Memory B cell (primary cell): ENCODE results near the gene FAM219A.
A peak's percentile ranks its signal among the peaks of the same experiment; 100 is the strongest.

ENCODE experiments used
- ATAC-seq: fragments of 150-1000 bp; cut with Tn5 transposase; 2 replicates; pipeline ENCODE4 v1.10.0; 2021; ENCODE audit warnings: low read depth, mild to moderate bottlenecking, moderate library complexity
- DNase-seq, 2 donors: peaks; one replicate each; pipeline ENCODE4 v3.0.0; 2022; ENCODE audit warnings: low spot score in 2 of 2
- H3K27ac Mint-ChIP-seq: one replicate; pipeline ENCODE4 v1.8.0; 2022; ENCODE audit warnings: mild to moderate bottlenecking, moderate library complexity, mixed read lengths
- H3K27me3 Mint-ChIP-seq: one replicate; pipeline ENCODE4 v1.8.0; 2022; ENCODE audit warnings: mixed read lengths
- H3K36me3 Mint-ChIP-seq: one replicate; pipeline ENCODE4 v1.8.0; 2022; ENCODE audit warnings: mild to moderate bottlenecking, mixed read lengths
- H3K4me1 Mint-ChIP-seq: one replicate; pipeline ENCODE4 v1.8.0; 2022; ENCODE audit warnings: mixed read lengths
- H3K4me3 Mint-ChIP-seq: one replicate; pipeline ENCODE4 v1.8.0; 2022; ENCODE audit warnings: mild to moderate bottlenecking, moderate library complexity, mixed read lengths
- H3K9me3 Mint-ChIP-seq: one replicate; pipeline ENCODE4 v1.8.0; 2022; ENCODE audit warnings: mixed read lengths

FAM219A gene

DNA sequence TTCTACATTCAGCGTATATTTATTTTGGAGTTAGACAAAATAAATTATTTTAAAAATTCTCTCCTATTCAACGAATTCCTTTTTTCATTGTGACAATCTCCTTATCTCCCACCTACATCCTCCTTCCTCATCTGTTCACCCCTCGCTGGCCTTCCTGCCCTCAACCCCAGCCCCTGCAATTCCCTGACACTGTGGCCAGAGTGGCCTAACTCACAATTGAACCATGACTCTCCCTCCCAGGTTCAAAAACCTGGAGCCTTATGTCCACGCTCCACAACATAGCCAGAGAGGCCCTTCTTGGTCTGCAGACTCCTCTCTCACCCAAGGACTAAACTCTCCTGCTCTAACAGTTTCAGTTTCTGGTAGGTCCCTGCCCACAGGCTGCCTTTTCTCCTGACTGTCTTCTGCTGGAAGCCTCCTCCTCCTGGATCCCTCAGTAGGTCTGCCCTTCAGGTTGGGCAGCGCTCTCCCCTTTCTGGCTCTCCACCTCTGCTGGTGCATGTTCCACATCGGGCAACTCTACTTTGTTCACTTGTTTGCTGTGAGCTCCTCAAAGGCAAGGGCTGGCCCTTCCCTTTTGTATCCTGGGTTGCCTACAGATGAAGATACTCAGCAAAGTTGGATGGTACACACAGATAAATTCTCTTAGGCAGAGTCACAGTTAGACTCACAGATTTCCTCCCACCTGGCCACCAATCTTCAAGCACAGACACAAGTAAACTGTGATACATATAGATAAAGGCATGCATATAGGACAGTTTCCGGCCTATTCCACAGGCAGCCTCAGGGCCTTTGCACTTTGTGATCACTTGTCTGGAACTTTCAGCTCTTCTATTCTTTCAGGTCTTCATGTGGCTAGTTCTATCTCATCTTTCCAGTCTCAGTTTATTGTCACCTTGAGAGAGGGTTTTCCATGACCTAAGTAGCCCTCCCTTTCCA lies 61.8 kb downstream of the FAM219A start:
- no peak overlapping the region for H3K4me3 Mint-ChIP-seq
- no peaks in the 10 kb centered on the region for H3K4me1 Mint-ChIP-seq
- H3K36me3 Mint-ChIP-seq: peaks cover 8% of the 10 kb centered on the region
- ATAC-seq (no peak), DNase-seq (no peak)
- H3K27ac Mint-ChIP-seq: no peak overlapping the region
- peaks cover 1% of the 10 kb centered on the region for H3K27me3 Mint-ChIP-seq
- no peaks in the 10 kb centered on the region for H3K9me3 Mint-ChIP-seq

GRCh38 chr9:34392511-34392910 lies 65.9 kb downstream of the FAM219A start:
- H3K4me3 Mint-ChIP-seq: no peak overlapping the region
- H3K27ac Mint-ChIP-seq: no peak overlapping the region
- H3K4me1 Mint-ChIP-seq: no peaks in the 10 kb centered on the region
- H3K27me3 Mint-ChIP-seq: peaks cover 4% of the 10 kb centered on the region
- DNase-seq: no peak
- H3K36me3 Mint-ChIP-seq: no peaks in the 10 kb centered on the region
- ATAC-seq: no peak
- H3K9me3 Mint-ChIP-seq: no peaks in the 10 kb centered on the region

GRCh38 chr9:34387239-34387638 lies 71.1 kb downstream of the FAM219A start:
- Mint-ChIP-seq H3K4me1 (peaks cover 2% of the 10 kb centered on the region), H3K27me3 (peaks cover 3% of the 10 kb centered on the region), H3K27ac (no peak overlapping the region), H3K9me3 (no peaks in the 10 kb centered on the region), H3K36me3 (no peaks in the 10 kb centered on the region), H3K4me3 (no peak overlapping the region)
- DNase-seq (no peak), ATAC-seq (no peak)

DNA sequence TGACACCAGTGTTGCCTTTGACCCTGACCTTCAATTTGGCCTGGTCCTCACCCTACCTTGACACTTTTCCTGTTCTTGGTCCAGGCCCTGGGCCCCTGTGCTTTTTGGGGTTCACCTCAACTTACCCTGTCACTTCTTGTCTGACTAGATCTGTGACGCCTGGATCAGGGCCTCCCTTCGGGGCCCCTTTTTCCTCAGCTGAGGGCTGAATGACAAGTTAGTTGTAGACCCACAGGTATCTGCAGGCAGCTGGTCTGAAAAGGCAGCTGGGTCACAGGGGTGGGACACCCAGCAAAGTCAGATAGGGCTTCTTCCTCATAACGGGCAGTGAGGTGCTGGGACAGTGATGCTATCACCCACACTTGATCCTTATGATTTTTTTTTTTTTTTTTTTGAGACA lies 71.7 kb downstream of the FAM219A start:
- Mint-ChIP-seq H3K27me3 (peaks cover 3% of the 10 kb centered on the region), H3K36me3 (no peaks in the 10 kb centered on the region), H3K9me3 (no peaks in the 10 kb centered on the region), H3K27ac (no peak overlapping the region), H3K4me1 (peaks cover 2% of the 10 kb centered on the region), H3K4me3 (no peak overlapping the region)
- DNase-seq (no peak), ATAC-seq (no peak)

- H3K9me3 Mint-ChIP-seq: no peaks in the 10 kb centered on the region
- DNase-seq: no peak
Observed at GRCh38 chr9:34385561-34386230, 72.7 kb downstream of the FAM219A start.

DNA sequence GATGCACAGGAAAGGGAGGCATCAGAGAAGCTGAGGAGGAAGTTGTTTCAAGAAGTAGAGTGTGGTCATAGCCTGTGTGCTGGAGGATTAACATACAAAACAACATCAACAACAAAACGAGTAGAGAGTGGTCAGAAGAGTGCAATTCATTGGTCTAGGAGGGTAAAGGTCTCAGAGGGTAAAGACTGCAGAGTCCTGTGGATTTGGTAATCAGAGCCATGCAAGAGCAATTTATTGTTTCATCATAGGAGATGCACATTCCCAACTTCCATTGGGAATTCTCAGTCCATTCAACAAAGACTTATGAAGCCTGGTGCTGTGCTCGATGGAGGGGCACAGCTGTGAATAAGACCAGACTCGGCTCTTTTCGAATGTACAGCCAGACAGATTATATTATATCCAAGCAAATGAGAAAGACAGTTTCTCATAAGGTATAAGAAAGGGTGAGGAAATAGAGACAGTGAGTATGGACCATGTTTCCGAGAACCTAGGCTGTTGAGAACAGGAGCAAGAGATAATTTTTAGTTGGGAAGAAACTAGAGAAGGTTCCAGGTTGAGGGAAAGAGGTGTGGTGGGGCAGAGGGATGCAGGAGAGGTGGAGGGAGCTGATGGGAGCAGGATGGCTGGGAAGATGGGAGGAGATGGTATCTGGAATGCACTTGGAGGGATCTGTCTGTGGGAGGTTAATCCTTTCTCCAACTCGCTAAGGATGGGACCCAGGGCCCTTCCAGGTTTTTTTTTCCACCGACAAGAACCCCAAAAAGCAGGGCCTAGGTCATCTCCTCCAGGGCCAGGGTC lies 73.8 kb downstream of the FAM219A start:
- no peaks in the 10 kb centered on the region for H3K9me3 Mint-ChIP-seq
- no peak overlapping the region for H3K27ac Mint-ChIP-seq
- peaks cover 15% of the 10 kb centered on the region for H3K4me1 Mint-ChIP-seq
- no peaks in the 10 kb centered on the region for H3K27me3 Mint-ChIP-seq
- H3K4me3 Mint-ChIP-seq: no peak overlapping the region
- ATAC-seq (no peak), DNase-seq (no peak)
- no peaks in the 10 kb centered on the region for H3K36me3 Mint-ChIP-seq

More at GRCh38 chr9:34385561-34386230, 72.7 kb downstream of the FAM219A start:
- Mint-ChIP-seq H3K36me3 (no peaks in the 10 kb centered on the region), H3K27ac (no peak overlapping the region), H3K4me3 (no peak overlapping the region), H3K27me3 (no peaks in the 10 kb centered on the region), H3K4me1 (peaks cover 8% of the 10 kb centered on the region)
- no peak for ATAC-seq

- no peak overlapping the region for H3K4me3 Mint-ChIP-seq
Observed at GRCh38 chr9:34383904-34384303, 74.5 kb downstream of the FAM219A start.

DNA sequence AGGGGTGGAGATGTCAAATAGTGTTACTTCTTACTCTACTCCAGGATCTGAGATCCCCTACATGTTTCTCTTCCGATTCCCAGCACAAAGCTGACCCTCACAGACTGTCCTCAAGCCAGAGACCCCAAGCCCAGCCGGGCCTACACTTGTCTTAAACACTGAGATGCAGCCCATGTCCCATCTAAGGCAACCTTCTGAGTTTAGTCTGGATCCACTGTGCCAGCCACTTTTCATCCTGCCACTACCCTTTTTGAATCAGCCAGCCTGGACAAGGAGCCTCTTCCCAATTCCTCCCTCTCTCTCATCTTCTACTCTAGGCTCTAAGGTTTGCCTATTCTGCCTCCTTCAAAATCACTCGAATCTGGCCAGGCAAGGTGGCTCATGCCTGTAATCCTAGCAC lies 75.5 kb downstream of the FAM219A start:
- no peak for ATAC-seq

More at GRCh38 chr9:34383904-34384303, 74.5 kb downstream of the FAM219A start:
- DNase-seq: no peak
- H3K4me1 Mint-ChIP-seq: peaks cover 20% of the 10 kb centered on the region
- no peaks in the 10 kb centered on the region for H3K9me3 Mint-ChIP-seq
- ATAC-seq: no peak
- no peaks in the 10 kb centered on the region for H3K27me3 Mint-ChIP-seq
- H3K27ac Mint-ChIP-seq: no peak overlapping the region
- no peaks in the 10 kb centered on the region for H3K36me3 Mint-ChIP-seq

DNA sequence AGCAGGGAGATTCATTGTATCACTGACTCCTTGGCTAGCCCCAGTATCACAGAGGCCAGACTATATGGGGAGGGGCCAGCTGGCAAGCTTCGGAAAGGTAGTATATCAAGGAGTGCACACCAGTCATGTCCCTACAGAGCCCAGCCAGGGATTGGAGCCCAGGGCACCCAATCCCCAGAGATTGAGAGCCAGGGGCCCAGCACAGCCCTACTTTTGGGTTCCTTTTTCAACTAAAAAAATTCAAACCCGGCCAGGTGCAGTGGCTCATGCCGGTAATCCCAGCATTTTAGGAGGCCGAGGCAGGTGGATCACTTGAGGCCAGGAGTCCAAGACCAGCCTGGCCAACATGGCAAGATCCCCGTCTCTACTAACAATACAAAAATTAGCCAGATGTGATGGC lies 76.3 kb downstream of the FAM219A start:
- no peaks in the 10 kb centered on the region for H3K36me3 Mint-ChIP-seq
- H3K27ac Mint-ChIP-seq: no peak overlapping the region
- DNase-seq (no peak), ATAC-seq (no peak)
- no peaks in the 10 kb centered on the region for H3K9me3 Mint-ChIP-seq
- H3K4me3 Mint-ChIP-seq: peak overlapping the region; percentile 84
- no peaks in the 10 kb centered on the region for H3K27me3 Mint-ChIP-seq
- peaks cover 26% of the 10 kb centered on the region for H3K4me1 Mint-ChIP-seq

More for the DNA sequence above, 75.5 kb downstream of the FAM219A start:
- DNase-seq: no peak
- Mint-ChIP-seq H3K9me3 (no peaks in the 10 kb centered on the region), H3K27ac (no peak overlapping the region), H3K36me3 (no peaks in the 10 kb centered on the region), H3K27me3 (no peaks in the 10 kb centered on the region), H3K4me3 (no peak overlapping the region), H3K4me1 (peaks cover 24% of the 10 kb centered on the region)

- ATAC-seq: no peak
- peak overlapping the region; percentile 84 for H3K4me3 Mint-ChIP-seq
- H3K36me3 Mint-ChIP-seq: no peaks in the 10 kb centered on the region
- H3K27ac Mint-ChIP-seq: no peak overlapping the region
- peaks cover 27% of the 10 kb centered on the region for H3K4me1 Mint-ChIP-seq
- DNase-seq: peak in 1 of 2 donors; percentile 21
- H3K27me3 Mint-ChIP-seq: no peaks in the 10 kb centered on the region
- no peaks in the 10 kb centered on the region for H3K9me3 Mint-ChIP-seq
Observed at GRCh38 chr9:34381323-34381722, 77.0 kb downstream of the FAM219A start.

GRCh38 chr9:34380511-34381315 lies 77.7 kb downstream of the FAM219A start:
- DNase-seq (peak; percentile 54 to 70), ATAC-seq (peak; percentile 43)
- Mint-ChIP-seq H3K9me3 (no peaks in the 10 kb centered on the region), H3K27me3 (no peaks in the 10 kb centered on the region), H3K27ac (no peak overlapping the region), H3K4me3 (peak overlapping the region; percentile 84), H3K36me3 (no peaks in the 10 kb centered on the region), H3K4me1 (peaks cover 31% of the 10 kb centered on the region)

- Mint-ChIP-seq H3K27ac (no peak overlapping the region), H3K36me3 (no peaks in the 10 kb centered on the region), H3K4me1 (peaks cover 31% of the 10 kb centered on the region), H3K27me3 (no peaks in the 10 kb centered on the region), H3K9me3 (no peaks in the 10 kb centered on the region), H3K4me3 (peak overlapping the region; percentile 84)
- ATAC-seq: no peak
- DNase-seq: peak in 1 of 2 donors; percentile 14
Observed at GRCh38 chr9:34380034-34380510, 78.3 kb downstream of the FAM219A start.
